Measurements from ENCODE around the gene SH3RF3. TPM values are rescaled to one million over a fixed set of nuclear protein-coding genes. Genes with fewer than 3 reads are reported as not detected.

The SH3RF3 gene
- total and polyA plus RNA-seq, 2 donors (not counting 1 experiment from before 2014, with no cell fraction given), result 8.3 to 10.1 TPM

DNA sequence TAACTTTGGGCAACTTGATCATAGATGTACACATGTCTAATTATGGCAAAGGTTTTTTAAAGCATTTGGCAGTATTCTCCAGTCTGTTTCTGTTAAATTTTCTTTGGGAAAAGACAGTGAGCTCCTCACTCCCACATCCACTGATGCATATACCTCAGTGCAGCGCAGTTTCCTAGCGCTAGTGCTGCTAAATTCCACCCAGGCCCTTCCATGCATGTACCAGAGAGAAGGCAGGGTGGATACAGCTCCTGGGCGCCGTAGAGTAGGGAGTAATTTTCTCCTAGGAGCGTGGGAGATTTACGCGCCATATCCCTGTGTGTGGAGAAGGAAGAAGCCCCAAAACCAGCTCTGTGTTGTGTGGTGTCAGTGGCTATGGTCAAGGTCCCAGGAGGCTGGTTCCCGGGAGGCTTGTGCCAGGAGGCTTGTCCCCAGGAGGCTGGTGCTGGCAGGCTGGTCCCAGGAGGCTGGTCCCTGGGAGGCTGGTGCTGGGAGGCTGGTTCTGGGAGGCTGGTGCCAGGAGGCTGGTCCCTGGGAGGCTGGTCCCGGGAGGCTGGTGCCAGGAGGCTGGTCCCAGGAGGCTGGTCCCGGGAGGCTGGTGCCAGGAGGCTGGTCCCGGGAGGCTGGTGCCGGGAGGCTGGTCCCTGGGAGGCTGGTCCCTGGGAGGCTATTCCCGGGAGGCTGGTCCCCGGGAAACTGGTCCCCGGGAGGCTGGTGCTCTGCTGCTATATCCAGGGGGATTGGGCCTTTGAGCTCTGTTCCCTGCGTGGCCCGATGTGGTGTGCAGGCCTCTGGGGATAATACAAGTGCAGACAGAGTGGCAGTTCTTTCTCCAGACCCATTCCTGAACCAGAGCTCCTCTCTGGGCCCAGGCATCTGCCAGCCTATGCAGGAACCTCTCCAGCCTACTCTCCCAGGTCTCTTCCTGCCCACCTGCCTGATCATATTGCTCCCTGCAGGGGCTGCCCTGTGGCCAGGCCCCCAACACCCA, 323.6 kb downstream of the SH3RF3 start:
- Histone ChIP-seq H3K4me3 (replicated peaks in 1 of 4; ENCODE audit: control extremely low read depth in 1 of 4, insufficient read depth in 1 of 4, low read depth in 3 of 4, low read length in 4 of 4) (no peak overlapping the region), H3K79me2 (ENCODE audit: control insufficient read depth, insufficient read depth, low read length) (no peaks in the 10 kb centered on the region), H3K4me1 (ENCODE audit: control insufficient read depth, extremely low read depth, insufficient read depth, low read length) (peaks cover 2% of the 10 kb centered on the region), H4K20me1 (ENCODE audit: control insufficient read depth, extremely low read depth, insufficient read depth, low read length) (no peaks in the 10 kb centered on the region), H2AFZ (ENCODE audit: low read length) (no peak overlapping the region), H3K9ac (ENCODE audit: insufficient read depth, low read length) (no peak overlapping the region), H3K9me3 (ENCODE audit: control insufficient read depth, insufficient read depth, low read depth, low read length) (no peaks in the 10 kb centered on the region), H3K27ac (ENCODE audit: insufficient read depth, low read length) (no peak overlapping the region), H3K4me2 (ENCODE audit: extremely low read depth, insufficient read depth, low read length) (no peak overlapping the region), H3K27me3 (ENCODE audit: control insufficient read depth, insufficient read depth, low read length) (no peaks in the 10 kb centered on the region), H3K36me3 (ENCODE audit: control insufficient read depth, insufficient read depth, low read length) (peaks cover 16% of the 10 kb centered on the region)
- no peak for DNase-seq (ENCODE audit: low read depth in 2 of 2)
- no peak for TF ChIP-seq EZH2 (IDR thresholded peaks at IDR 0.05; ENCODE audit: low read length, missing control alignments)
- TF ChIP-seq, protein P1, sequence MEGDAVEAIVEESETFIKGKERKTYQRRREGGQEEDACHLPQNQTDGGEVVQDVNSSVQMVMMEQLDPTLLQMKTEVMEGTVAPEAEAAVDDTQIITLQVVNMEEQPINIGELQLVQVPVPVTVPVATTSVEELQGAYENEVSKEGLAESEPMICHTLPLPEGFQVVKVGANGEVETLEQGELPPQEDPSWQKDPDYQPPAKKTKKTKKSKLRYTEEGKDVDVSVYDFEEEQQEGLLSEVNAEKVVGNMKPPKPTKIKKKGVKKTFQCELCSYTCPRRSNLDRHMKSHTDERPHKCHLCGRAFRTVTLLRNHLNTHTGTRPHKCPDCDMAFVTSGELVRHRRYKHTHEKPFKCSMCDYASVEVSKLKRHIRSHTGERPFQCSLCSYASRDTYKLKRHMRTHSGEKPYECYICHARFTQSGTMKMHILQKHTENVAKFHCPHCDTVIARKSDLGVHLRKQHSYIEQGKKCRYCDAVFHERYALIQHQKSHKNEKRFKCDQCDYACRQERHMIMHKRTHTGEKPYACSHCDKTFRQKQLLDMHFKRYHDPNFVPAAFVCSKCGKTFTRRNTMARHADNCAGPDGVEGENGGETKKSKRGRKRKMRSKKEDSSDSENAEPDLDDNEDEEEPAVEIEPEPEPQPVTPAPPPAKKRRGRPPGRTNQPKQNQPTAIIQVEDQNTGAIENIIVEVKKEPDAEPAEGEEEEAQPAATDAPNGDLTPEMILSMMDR (conservative IDR thresholded peaks at IDR 0.05 in 1 of 2, IDR thresholded peaks at IDR 0.05 in 1 of 2; ENCODE audit: low read depth in 1 of 2, low read length in 2 of 2), result no peak

DNA sequence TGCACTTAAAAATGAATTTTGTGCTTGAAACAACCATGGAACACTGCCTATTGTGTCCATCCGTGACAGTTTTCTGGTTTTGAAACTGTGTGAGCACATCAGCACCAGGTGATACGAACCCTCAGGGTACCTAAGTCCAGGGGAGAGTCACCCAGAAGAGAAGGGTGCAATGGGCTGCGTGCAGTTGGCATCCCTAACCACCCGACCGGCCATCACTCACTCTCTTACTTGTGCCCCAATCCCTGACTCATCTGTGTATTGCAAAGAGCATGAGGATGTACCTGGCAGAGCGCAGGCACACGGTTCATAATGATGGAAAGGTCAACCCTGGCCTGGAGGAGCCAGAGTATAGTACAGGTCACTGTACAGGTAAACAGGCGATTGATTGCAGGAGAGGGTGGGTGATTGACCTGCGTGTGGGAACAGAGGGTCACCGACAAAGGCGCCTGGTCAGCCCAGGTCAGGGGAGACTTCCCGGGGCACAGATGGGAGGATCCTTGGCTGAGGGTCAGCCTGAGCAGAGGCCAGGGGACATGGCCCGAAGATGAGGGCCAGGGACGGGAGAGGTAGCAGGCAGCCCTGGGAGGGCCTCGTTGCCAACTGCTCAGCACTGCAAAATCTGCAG, 324.5 kb downstream of the SH3RF3 start:
- Histone ChIP-seq H3K27me3 (ENCODE audit: control insufficient read depth, insufficient read depth, low read length) (no peaks in the 10 kb centered on the region), H3K27ac (ENCODE audit: insufficient read depth, low read length) (no peak overlapping the region), H3K9ac (ENCODE audit: insufficient read depth, low read length) (no peak overlapping the region), H3K4me1 (ENCODE audit: control insufficient read depth, extremely low read depth, insufficient read depth, low read length) (peaks cover 2% of the 10 kb centered on the region), H2AFZ (ENCODE audit: low read length) (no peak overlapping the region), H3K9me3 (ENCODE audit: control insufficient read depth, insufficient read depth, low read depth, low read length) (no peaks in the 10 kb centered on the region), H3K4me3 (replicated peaks in 1 of 4; ENCODE audit: control extremely low read depth in 1 of 4, insufficient read depth in 1 of 4, low read depth in 3 of 4, low read length in 4 of 4) (no peak overlapping the region), H4K20me1 (ENCODE audit: control insufficient read depth, extremely low read depth, insufficient read depth, low read length) (no peaks in the 10 kb centered on the region), H3K36me3 (ENCODE audit: control insufficient read depth, insufficient read depth, low read length) (peaks cover 16% of the 10 kb centered on the region), H3K79me2 (ENCODE audit: control insufficient read depth, insufficient read depth, low read length) (no peaks in the 10 kb centered on the region), H3K4me2 (ENCODE audit: extremely low read depth, insufficient read depth, low read length) (no peak overlapping the region)
- no peak for DNase-seq (ENCODE audit: low read depth in 2 of 2)
- TF ChIP-seq, protein P1 (conservative IDR thresholded peaks at IDR 0.05 in 1 of 2, IDR thresholded peaks at IDR 0.05 in 1 of 2; ENCODE audit: low read depth in 1 of 2, low read length in 2 of 2), result no peak
- TF ChIP-seq EZH2 (IDR thresholded peaks at IDR 0.05; ENCODE audit: low read length, missing control alignments), result no peak

DNA sequence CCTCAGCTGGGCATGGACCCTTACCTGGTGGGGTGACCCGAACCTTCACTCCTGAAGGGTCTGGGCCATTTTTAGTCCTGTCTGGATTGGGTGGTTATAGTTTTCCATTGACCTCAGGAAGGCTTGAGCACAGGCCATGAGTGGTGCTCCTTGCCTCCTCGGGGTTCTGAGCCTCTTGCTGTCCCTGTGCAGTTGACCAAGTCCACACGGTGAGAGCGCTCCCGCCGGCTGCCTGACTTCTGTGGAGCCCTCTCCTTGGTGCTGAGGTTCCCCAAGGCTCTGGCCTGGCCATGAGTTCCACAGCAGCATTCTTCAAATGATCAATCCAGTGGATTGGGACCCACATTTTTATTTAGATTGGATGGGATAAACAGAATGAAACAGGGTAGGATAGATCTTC, 325.3 kb downstream of the SH3RF3 start:
- H2AFZ ChIP-seq (ENCODE audit: low read length), result no peak overlapping the region
- no peak overlapping the region for H3K4me3 ChIP-seq (replicated peaks in 1 of 4; ENCODE audit: control extremely low read depth in 1 of 4, insufficient read depth in 1 of 4, low read depth in 3 of 4, low read length in 4 of 4)
- H3K4me2 ChIP-seq (ENCODE audit: extremely low read depth, insufficient read depth, low read length), result no peak overlapping the region
- H3K27me3 ChIP-seq (ENCODE audit: control insufficient read depth, insufficient read depth, low read length), result no peaks in the 10 kb centered on the region
- H3K36me3 ChIP-seq (ENCODE audit: control insufficient read depth, insufficient read depth, low read length), result peaks cover 15% of the 10 kb centered on the region
- H3K9ac ChIP-seq (ENCODE audit: insufficient read depth, low read length), result no peak overlapping the region
- no peak for DNase-seq (ENCODE audit: low read depth in 2 of 2)
- no peak overlapping the region for H3K27ac ChIP-seq (ENCODE audit: insufficient read depth, low read length)
- H4K20me1 ChIP-seq (ENCODE audit: control insufficient read depth, extremely low read depth, insufficient read depth, low read length), result no peaks in the 10 kb centered on the region
- no peaks in the 10 kb centered on the region for H3K4me1 ChIP-seq (ENCODE audit: control insufficient read depth, extremely low read depth, insufficient read depth, low read length)
- no peaks in the 10 kb centered on the region for H3K9me3 ChIP-seq (ENCODE audit: control insufficient read depth, insufficient read depth, low read depth, low read length)
- TF ChIP-seq EZH2 (IDR thresholded peaks at IDR 0.05; ENCODE audit: low read length, missing control alignments), result no peak
- TF ChIP-seq, protein P1 (conservative IDR thresholded peaks at IDR 0.05 in 1 of 2, IDR thresholded peaks at IDR 0.05 in 1 of 2; ENCODE audit: low read depth in 1 of 2, low read length in 2 of 2), result no peak
- H3K79me2 ChIP-seq (ENCODE audit: control insufficient read depth, insufficient read depth, low read length), result no peaks in the 10 kb centered on the region

All from fibroblast of lung (primary cell).